Measurements from ENCODE around the gene ACSL5. TPM values are rescaled to one million over a fixed set of nuclear protein-coding genes. Genes with fewer than 3 reads are reported as not detected.

Gene ACSL5
- total and polyA plus RNA-seq, 2 of the 8 experiments (the other 6 are each of a cell fraction or from before 2014, with no cell fraction given): not detected

DNA sequence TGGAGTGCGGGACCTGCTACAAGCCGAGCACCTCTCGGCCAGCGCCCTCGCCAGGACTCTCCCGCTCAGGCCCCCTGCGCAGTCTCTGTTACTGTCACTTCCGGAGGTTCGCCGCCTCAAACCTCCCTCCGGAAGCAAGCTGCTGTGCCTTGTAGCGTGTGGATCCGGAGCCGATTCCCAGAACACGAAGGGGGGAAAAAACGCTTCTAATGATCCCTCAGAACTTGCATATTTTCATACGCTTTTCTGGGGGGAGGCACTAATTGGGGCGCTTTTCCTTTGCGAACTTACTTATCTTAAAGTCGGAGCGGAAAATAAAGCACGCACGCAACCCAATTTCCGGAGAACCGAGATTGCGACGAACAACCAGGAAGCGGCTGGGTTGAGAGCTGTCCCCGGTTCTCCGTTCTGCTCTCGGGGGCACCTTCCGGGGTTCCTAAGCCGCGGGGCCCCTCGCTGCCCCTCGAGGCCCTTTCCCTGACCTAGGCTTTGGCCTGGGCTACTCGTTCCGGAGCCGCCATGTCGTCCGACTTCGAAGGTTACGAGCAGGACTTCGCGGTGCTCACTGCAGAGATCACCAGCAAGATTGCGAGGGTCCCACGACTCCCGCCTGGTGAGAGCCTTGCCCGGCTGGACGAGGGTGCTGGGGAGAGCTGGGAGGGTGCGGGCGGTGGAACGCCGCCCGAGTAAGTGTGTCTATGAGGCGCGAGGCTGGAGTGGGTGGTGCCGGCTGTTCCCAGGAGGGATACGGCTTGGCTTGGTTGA is 73.1 kb downstream of the ACSL5 start, which contains the start of the genes VTI1A and ZDHHC6 (continued):
- TF ChIP-seq GABPA (IDR thresholded peaks at IDR 0.05; ENCODE audit: borderline replicate concordance, insufficient read depth, low read length): peak; percentile 95
- TF ChIP-seq RBBP5 (IDR thresholded peaks at IDR 0.05; ENCODE audit: borderline replicate concordance, low read depth, low read length): peak; percentile 96
- TF ChIP-seq PHF8 (conservative IDR thresholded peaks at IDR 0.05; ENCODE audit: low read depth, low read length): peak; percentile 58
- TF ChIP-seq, protein P1, sequence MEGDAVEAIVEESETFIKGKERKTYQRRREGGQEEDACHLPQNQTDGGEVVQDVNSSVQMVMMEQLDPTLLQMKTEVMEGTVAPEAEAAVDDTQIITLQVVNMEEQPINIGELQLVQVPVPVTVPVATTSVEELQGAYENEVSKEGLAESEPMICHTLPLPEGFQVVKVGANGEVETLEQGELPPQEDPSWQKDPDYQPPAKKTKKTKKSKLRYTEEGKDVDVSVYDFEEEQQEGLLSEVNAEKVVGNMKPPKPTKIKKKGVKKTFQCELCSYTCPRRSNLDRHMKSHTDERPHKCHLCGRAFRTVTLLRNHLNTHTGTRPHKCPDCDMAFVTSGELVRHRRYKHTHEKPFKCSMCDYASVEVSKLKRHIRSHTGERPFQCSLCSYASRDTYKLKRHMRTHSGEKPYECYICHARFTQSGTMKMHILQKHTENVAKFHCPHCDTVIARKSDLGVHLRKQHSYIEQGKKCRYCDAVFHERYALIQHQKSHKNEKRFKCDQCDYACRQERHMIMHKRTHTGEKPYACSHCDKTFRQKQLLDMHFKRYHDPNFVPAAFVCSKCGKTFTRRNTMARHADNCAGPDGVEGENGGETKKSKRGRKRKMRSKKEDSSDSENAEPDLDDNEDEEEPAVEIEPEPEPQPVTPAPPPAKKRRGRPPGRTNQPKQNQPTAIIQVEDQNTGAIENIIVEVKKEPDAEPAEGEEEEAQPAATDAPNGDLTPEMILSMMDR (IDR thresholded peaks at IDR 0.05; ENCODE audit: control extremely low read depth in 1 of 3, insufficient read depth in 1 of 3, low read depth in 1 of 3, low read length in 3 of 3): peak in 1 of 3 experiments; percentile 22; a peak in 1 of 4 replicates
- peak; percentile 61; the same call in 1 of the 2 replicates for TF ChIP-seq SP4 (IDR thresholded peaks at IDR 0.05; ENCODE audit: low read length)
- peak; percentile 81 for TF ChIP-seq POLR2AphosphoS5 (IDR thresholded peaks at IDR 0.05; ENCODE audit: low read depth, low read length)
- TF ChIP-seq SIN3A (conservative IDR thresholded peaks at IDR 0.05 in 1 of 2, IDR thresholded peaks at IDR 0.05 in 1 of 2; ENCODE audit: low read depth in 1 of 2, low read length in 2 of 2): peak in 1 of 2 experiments; percentile 83; a peak in 1 of 4 replicates
- peak in 1 of 2 experiments; percentile 71; a peak in 1 of 4 replicates for TF ChIP-seq HDAC2 (IDR thresholded peaks at IDR 0.05; ENCODE audit: borderline replicate concordance in 1 of 2, low read depth in 2 of 2, low read length in 2 of 2)
- no peak for TF ChIP-seq ZNF274 (IDR thresholded peaks at IDR 0.05; ENCODE audit: borderline replicate concordance, extremely low read depth, low read length)
- TF ChIP-seq TAF1 (IDR thresholded peaks at IDR 0.05; ENCODE audit: low read depth, low read length): peak; percentile 80; the same call in 1 of the 2 replicates
